ENCODE data around the gene SOCS7.
"Not testable (repeated sequence)": the region's sequence is repeated elsewhere in the genome, so short reads cannot be mapped to it uniquely, and the experiment has no call there.

SOCS7 gene

DNA sequence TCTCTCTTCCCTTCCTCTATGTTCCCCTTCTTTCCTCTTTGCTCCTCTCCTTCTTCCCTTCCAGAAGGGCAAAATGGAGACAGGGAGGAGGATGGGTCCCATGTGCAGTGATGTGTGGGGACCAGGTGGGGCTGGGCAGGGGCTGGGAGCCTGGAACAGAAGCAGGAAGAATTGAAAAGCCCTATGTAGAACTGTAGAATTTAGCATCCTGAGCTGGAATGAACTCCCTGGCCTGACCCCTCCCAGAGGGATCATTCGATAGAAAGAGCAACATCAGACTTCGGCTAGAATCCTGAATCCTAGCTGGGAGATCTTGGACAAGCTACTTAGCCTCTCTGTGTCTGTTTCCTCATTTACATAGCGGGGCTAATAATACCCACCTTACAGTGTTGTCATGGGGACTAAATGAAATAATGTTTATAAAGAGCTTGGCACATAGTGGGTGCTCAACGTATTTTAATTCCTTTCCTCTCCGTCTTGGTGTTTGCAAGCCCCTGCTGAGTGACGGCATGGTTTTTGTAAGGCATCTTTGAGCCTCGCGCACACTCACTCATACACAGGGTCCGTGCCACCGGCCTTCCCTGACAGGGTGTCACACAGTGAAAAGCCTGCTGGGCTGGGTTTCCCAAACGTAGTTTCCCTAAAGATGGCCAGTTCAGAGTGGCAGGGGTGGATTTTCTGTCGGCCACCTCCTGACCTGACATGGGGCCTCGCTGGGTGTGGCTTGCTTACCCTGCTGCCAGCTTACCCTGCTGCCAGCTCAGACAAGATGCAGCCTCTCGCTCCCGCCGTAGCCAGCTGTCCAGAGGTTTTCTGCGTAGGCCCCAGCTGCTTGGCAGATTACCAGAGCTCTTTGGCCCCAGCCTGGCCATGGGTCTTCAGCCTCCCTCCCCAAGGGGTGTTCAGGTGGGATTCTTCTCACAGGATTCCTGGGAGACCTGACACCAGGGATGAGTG lies 70.5 kb downstream of the SOCS7 start:
- no peak for DNase-seq

DNA sequence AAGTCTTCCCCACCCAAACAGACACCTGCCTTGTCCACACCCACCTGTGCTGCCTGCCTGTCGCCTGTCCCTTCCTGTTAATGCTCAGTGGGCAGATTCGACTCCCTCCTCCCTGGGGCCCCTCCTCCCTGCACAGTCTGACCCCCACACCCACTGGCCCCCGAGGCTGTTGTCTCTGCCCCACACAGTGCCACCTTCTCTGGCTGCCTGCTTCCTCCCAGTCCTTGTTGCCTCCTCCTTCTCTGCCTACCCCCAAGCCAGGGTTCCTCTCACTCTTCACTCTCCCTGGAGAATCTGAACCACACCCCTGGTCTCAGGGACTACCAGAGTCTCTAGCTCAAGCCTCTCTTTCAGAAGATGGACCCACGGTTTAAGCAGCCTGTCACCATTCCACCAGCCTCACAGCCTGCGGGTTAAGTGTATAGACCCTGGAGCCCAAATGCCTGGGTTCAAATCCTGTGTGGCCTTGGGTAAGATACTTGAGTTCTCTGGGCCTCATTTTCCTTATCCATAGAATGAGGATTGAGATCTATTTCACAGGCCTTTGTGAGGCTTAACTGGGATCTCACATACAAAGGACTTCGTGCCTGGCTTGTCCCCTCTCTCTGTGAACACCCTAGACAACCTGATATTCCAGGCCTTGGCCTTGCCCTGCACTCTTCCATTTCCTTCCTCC lies 72.8 kb downstream of the SOCS7 start:
- DNase-seq = no peak

DNA sequence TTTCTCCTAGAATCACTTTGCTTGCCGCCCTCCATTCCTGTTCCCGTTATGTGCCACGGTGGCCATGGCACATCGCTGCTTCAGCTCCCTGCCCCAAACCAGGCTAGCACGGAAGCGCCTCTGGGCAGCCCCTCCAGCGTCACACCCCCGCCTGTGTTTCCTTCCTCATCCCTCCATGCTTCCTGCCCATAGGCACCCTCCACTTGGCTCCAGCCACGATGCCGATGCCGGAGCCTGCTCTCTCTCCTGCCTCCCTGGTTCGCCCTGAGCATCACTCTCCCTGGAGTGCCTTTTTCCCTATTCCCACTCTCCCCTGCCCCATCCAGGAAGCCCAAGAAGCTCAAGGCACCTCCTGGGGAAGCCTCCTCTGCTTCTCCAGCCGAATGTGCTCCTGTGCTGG lies 73.4 kb downstream of the SOCS7 start:
- peak; percentile 32 for DNase-seq

DNA sequence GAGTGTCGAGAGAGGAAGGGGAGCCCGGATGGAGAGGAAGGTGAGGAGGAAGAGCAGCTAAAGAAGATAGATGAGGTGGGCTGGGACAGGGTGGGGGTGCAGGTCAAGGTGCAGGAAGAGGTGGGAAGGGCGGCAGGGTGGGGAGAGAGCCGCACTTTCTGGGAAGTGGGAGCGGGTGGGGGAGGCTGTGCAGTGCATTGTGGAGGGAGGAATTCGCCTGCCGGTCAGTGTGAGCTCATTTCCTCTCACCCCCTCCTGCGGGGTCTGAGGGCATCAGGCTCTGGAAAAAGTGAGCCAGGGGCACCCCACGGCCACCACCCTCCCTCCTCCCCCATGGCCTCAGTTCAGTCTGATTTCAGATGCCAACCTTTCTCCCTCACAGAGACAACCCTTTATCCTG lies 74.1 kb downstream of the SOCS7 start:
- peak; percentile 21 for DNase-seq

DNA sequence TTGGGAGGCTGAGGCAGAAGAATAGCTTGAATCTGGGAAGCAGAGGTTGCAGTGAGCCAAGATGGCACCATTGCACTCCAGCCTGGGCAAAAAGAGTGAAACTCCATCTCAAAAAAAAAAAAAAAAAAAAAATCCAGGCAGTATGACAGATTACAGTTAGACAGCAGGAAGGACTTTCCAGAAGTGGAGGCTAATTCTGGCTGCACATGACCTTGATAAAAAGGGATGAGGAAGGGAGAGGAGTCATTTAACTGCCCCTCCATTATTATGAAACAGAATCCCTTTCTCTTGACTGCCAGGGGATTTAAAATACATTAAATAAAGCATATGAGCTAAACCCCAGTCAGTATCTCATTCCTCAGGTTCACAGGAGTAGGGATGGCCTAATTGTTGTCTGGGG lies 74.8 kb downstream of the SOCS7 start:
- peak; percentile 53 for DNase-seq

DNA sequence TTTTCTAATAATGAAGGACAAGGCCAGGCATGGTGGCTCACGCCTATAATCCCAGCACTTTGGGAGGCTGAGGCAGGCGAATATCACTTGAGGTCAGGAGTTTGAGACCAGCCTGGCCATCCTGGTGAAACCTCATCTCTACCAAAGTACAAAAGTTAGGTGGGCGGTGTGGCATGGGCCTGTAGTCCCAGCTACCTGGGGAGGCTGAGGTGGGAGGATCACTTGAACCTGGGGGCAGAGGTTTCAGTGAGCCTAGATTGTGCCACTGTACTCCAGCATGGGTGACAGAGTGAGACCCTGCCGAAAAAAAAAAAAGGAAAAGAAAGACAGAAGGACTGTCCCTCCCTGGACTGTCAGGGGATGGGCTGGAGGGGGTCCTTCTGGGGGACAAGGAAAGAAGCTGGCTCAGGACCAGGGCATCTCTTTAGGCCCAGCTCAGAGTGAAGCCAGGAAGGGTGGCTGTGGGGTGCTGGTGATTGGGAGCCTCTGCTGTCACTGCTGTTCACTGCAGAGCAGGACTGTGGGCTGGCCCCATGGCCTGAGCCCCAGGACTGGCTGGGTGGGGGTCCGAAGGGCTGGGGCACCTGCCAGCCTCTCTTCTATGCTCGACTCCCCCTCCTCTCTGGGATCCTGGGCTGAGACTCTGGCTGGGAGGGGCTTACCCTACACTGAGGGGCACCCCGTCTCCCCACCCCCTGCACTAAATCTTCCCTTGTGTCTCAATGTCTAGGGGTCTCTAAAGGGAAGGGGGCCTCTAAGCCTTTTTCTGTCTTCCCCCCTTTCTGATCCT lies 75.7 kb downstream of the SOCS7 start:
- no peak for DNase-seq

DNA sequence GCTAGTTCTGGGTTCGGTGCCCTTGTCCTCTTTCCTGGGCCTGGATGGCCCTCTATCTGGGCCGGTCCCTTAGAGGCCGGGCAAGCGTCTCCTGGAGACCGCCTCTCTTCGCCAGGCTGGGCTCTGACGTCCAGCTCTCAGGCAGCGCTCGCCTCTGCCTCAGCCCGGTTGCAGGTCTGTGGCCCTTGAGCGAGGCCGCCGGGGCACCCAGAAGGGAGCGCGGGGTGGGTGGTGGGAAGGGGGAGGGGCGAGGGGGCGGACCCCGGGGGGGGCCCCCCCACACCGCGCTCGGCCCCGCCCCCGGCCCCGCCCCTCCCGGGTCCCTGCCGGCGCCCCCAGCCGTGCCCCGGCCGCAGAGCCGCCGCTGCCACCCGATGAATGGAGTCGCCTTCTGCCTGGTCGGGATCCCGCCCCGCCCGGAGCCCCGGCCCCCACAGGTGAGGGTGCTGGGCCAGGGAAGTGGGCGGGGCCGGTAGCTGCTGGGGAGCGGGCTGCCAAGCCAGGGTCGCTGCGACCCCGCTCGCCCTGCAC lies 76.5 kb downstream of the SOCS7 start, which contains the start of gene ARHGAP23:
TSS of gene ARHGAP23 (plus strand) at position 353 of the 531 bp plus-strand sequence. CDS start at position 375, 22 bp downstream.
- DNase-seq = peak; percentile 49

DNA sequence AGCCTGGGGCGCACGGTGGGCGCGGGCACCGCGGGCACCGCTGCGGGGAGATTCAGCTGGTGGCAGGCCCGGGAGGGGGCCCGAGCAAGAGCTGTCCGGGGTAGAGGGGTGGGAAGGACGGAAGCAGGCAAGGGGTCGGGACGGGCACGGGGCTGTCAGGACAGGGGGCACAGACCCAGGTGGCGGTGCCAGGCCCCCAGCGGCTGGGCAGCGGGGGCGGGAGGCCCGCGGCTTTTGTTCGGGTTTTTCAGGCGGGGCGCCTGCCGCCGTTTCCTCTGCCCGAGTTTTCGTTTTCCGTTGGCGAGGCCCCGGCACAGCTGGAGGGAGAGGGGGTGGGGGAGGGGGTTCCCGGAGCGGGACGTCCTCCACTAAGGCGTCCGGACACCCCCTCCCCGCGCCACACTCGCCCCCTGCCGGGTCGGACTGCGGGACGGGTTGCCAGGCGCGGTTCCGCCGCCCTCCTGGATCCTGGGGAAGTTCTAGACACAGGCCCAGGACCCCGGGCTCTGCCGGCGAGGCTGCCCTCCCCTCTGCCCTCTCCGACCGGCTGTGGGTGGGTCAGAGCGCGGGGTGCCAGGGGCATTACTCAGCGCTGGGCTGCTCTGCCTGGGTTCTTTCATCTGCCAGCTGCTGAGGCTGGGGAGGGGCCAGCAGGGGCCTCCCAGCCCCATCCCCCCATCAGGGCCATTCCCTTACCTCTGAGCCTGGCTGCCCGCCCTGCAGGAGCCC lies 77.2 kb downstream of the SOCS7 start:
- peak; percentile 35 for DNase-seq

DNA sequence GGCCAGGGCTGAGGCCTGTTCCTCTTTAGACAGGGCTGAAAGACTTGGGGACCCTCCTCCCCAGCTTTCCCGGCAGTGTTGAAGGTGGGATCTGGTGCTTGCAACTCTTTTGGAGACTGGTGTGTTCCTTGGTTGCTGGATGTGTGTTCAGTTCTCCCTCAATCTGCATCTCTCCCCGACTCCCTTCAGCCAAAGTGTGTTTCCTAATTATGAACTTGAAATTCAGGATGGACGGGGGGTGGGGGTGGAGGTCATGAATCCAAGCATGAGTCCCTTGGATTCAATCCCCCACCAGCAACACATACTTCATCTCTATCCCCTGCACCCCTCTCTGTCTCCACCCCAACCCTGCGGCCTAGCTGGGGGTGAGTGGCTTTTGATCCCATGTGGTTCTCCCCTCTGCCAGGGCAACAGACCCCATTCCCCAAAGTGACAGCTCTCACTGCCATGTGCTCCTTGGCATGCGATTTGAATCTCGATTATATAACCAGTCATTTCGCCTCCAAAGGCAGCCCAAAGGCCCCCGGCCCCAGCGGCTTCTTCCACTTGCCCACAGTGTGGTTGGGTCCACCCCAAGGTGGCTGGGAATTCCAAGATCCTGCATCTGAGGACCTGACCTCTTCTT lies 77.9 kb downstream of the SOCS7 start:
- no peak for DNase-seq

DNA sequence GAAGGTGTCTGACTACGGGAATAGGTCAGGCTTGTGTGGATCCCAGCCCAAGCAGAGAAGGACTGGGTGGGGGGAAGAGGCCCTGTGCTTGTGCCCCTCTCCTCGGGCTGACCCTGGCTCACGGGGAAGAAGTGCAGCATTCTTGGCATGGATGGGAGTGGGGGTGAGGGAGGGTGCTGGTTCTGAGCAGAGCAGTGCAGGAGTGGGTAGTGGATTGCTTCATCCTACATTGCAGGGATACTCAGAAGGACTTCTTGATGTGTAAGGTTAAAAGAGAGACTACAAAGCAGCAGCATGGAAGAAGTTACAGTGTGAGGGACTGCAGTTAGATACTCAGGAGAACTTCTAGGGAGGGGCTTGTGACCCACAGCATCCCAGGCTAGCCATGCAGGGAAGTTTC lies 78.7 kb downstream of the SOCS7 start:
- no peak for DNase-seq

DNA sequence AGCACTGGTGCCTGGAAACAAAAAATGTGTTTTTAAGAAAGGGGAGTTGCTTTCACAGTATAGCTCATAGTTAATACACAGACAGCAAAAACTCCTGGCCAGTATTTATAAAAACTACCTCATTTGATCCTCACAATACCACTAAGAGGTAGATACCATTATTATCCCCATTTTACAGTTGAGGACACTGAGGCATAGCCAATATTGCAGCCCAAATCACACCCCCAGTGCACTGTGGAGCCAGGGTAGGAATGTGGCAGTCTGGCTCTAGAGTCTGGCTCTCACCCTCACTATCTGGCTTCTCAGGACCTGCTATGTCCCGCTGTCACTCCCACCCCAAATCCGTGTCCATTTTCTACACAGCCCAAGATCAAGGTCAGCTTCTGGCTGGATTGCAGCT lies 79.2 kb downstream of the SOCS7 start:
- no peak for DNase-seq

DNA sequence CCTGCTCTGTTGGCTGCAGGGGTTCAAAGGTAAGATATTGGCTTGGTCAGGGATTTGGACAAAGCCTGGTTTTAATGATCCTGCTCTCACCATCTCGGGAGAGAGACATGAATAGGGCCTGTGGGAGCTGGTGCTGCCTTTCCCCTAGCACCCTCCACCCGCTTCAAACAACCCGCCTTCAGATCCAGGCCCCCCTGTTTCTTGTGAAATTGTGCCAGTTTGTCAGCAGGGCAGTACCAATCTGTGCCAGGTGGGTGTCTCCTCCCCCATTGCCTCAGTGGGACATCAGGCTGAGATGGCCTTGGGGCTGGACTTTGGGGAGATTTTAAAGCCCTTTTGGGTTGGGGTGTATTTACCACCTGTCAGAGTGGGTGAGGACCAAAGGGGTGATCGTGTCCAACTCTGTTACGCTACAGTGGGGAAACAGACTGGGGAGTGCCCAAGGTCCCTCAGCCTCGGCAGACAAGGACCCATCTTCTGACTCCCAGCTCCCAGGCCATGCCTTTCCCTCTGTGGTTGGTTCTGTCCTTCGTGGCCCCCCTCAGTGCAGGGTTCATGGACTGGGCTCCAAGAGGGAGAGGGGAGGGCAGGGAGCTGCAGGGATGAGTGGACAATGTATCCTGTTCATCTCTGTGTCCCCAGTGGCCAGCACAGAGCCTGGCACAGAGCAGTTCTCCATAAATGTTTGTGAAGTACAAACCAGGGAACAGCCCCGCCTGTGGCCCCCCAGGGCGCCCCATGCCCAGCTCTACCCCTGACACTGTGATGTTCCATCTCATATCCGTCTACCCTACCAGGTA lies 79.9 kb downstream of the SOCS7 start:
- DNase-seq = no peak

DNA sequence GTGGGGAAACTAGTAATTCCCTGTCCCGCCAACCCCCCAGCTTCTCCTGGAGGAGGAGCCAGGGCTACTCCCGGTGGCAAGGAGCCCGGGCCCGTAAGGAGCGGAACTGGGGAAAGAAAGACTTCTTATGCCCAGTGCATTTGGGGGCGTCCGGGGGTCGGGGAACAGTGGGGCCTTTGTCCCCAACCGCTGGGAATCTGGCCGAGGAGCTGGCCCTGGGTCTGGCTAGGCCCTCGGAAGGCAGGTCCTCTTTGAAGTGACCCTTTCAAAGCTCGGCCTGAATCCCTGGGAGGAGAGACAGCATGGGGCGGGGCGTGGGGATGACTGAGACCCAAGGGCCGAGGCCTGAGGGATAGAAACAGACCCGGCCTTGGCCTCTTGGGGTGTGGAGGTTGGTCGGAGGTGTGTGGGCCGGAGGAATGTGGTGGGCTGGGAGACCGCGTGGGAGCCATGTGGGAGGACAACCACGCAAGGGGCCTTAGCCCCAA lies 82.6 kb downstream of the SOCS7 start:
- DNase-seq = no peak

DNA sequence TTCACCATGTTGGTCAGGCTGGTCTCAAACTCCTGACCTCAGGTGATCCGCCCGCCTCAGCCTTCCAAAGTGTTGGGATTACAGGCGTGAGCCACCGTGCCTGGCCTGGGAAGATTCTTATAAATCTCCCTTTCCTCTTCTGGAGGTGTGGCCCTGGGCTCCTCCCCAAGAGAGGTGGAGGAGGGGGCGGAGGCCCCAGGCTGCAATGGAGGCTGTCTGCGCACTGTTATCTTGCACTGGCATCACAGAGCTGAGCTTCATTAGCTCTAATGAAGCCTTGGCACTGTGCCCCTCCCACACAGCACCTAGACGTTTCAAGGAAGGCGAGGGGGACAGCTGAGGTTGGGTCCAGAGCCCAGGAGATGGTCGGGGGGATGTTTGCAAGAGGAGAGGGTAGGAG lies 84.2 kb downstream of the SOCS7 start:
- no peak for DNase-seq

DNA sequence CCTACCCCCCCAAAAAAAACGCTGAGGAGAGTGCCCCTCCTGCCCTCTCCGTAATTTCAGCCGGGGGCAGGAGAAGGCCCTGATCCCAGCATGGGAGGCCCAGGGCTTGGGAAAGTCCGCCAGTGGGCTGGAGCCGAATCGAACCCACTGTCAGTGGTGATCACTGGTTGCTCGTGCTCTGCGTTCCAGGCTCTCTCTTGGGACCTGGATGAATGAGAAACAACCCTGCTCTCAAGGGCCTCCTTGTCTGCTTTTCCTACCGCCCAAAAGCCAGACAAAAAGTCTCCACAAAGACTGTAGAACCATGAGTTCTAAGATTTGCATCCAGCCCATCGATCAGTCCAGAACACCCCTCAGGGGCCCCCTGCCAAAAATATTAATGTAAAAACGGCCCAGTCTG lies 84.7 kb downstream of the SOCS7 start:
- no peak for DNase-seq

DNA sequence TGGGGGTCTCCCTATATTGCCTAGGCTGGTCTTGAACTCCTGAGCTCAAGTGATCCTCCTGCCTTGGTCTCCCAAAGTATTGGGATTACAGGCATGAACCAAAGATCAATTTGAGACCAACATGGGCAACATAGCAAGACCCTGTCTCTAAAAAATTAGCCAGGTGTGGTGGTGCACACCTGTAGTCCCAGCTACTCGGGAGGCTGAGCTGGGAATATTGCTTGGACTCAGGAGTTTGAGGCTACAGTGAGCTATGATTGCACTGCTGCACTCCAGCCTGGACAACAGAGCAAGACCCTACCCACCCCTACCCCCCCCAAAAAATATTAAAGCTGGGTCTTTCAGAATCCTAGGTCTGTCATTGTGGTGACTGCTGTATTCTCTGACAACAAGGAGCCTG lies 85.7 kb downstream of the SOCS7 start:
- DNase-seq = not testable (repeated sequence)

DNA sequence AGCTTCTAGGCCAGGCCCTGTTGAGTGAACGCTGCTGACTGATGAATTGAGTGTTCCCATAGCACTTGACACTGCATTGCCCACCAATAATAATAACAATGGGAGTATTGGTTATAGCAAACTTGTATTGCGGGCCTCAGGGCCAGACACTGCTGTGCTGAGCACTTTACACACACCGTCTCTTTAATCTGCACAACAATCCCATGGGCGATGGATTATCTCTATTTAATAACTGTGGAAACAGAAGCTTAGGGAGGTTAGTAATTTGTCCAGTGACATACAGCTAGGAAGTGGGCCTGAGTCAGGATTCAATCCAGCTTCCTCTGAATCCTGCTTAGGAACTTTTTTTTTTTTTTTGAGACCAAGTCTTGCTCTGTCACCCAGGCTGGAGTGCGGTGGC lies 87.8 kb downstream of the SOCS7 start:
- no peak for DNase-seq

DNA sequence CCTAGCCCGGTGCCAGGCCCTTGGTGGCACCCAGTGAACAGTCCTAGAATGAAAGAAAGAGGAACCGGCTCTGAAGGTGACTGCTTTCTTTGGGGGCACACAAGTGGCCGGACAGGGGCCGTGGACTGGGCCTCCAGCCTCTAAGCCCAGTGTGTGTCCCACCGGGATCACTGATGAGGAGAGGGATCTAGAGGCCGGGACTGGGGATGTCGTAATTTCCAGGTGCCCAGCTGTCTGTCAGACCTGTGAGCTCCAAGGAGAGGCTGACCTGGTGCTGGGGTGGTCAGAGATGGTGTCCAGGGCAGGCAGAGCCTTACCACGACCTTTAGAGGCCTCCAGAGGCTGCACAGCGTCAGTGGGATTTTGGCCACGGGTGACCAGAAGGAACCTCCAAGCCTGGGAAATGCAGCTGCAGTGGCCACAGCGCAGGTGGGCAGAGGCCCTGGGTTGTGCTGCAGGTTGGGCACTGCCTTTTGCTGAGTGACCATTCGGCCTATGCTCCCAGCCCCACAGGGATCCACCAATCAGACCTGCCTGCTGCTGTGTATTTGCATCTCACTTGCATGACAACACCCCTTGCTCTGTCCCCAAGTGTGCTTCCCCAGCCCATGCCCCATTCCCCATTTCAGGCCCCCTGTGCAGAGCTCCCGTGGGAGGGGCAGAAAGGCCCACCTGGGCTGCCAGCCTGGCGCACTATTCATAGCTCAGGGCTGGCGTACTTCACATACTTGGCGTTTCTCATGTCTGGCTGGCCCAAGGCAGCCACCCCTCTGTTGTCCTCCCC lies 89.2 kb downstream of the SOCS7 start:
- DNase-seq = no peak

DNA sequence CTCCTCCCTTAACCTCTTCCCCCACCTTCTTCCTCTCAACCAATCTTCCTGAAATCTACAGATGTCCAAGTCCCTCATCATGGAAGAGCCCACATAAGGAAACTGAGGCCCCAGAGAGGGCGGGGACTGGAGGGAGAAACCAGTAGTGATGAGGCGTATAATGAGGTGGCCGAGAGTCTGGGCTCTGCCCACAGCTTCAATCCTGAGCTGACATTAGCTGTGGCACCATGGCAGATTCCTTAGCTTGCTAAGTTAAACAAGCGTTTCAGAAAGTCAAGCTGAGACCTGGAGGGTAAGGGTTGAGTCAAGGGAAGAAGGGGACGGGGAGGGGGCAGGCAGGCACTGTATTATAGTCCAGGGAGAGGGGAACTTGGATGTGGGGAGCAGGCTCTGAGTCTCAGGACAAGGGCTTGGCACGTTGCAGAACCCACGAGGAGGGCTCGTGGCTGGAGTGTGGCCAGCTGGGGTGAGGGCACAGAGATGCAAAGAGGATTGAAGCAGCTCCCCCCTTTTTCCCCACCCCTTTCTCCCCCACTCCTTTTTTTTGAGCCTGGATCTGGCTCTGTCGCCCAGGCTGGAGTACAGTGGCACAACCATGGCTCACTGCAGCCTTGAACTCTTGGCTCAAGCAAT lies 89.9 kb downstream of the SOCS7 start:
- no peak for DNase-seq

Data from suppressor macrophage treated with lipopolysaccharide for 4 hours (primary cell).